Measurements from ENCODE around the gene AMFR. TPM values are rescaled to one million over a fixed set of nuclear protein-coding genes. Genes with fewer than 3 reads are reported as not detected.

The AMFR gene
- total and polyA plus RNA-seq, 2 of the 8 experiments (the other 6 are each of a cell fraction or from before 2014, with no cell fraction given), result 18.6 to 21.7 TPM

DNA sequence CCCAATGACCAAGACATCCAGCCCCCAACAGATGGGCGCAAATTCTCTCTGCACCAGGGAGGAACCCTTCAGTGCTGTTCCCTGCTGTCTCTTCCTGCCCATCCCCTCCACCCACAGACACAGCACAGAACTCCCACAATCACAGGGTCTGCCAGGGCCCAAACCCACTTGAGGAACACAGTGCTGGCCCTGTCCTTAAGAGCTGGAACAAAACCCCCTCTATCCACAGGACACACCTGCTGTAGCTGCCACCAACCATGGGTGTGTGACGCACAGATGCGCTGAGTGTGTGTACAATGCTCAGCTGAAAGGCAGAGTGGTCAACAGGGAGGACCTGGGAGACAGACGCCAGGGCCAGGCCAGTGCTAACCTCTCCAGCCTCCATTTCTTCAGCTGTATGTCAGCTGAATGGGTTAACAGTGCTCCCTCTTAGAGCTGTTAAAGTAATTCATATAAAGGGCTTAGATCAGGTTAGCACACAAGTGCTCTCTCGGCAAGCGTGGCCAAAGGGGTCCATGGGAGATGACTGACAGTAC lies 62.1 kb downstream of the AMFR start:
- no peak overlapping the region for H2BK5ac ChIP-seq (ENCODE audit: low read depth, low read length)
- FAIRE-seq, result no peak
- no peaks in the 10 kb centered on the region for H3K79me2 ChIP-seq (ENCODE audit: control insufficient read depth in 1 of 2, insufficient read depth in 2 of 2, low read length in 2 of 2)
- no peak overlapping the region for H3K9ac ChIP-seq (replicated peaks in 1 of 4; ENCODE audit: extremely low read depth in 1 of 4, low read depth in 3 of 4, low read length in 3 of 4)
- no peaks in the 10 kb centered on the region for H3K23me2 ChIP-seq (ENCODE audit: low read depth, low read length)
- H2AK5ac ChIP-seq (ENCODE audit: low read depth, low read length), result no peak overlapping the region
- ChIA-PET CTCF (ENCODE audit: partially characterized antibody) (interaction anchor here (1.0 kb wide), 1 partner anchor 321 kb away, joined by 4 read pairs; no protein-coding TSS in a partner anchor), POLR2A (ENCODE audit: partially characterized antibody) (no interaction called here)
- H3K4me3 ChIP-seq (ENCODE audit: extremely low read depth in 1 of 4, insufficient read depth in 2 of 4, low read depth in 3 of 4, low read length in 4 of 4), result no peak overlapping the region
- no peak overlapping the region for H3K14ac ChIP-seq (ENCODE audit: insufficient read length)
- H2BK15ac ChIP-seq (ENCODE audit: low read length), result no peak overlapping the region
- no peaks in the 10 kb centered on the region for H3K27me3 ChIP-seq (replicated peaks in 1 of 4; ENCODE audit: control insufficient read depth in 3 of 4, extremely low read depth in 1 of 4, insufficient read depth in 3 of 4, low read length in 3 of 4)
- no peak overlapping the region for H3K27ac ChIP-seq (ENCODE audit: low read depth, low read length)
- no peak overlapping the region for H4K8ac ChIP-seq (ENCODE audit: extremely low read depth, insufficient read depth, low read length)
- WGBS, 2 experiments (ENCODE audit: extremely low coverage in 1 of 2, insufficient coverage in 1 of 2, insufficient read length in 1 of 2, insufficient replicate concordance in 2 of 2, low coverage in 1 of 2, low lambda C conversion rate in 2 of 2, missing lambda C conversion rate in 1 of 2), result 95% methylated on average over 6 of the region's 6 CpGs; no CpG with 5 or more reads in 1 of the 2 experiments
- H3K4me1 ChIP-seq (replicated peaks in 1 of 4; ENCODE audit: control insufficient read depth in 3 of 4, insufficient read depth in 4 of 4, low read length in 3 of 4), result 0 out of 7 replicates have a peak, but pooled peaks cover 0 to under 1% (median 0%) of the 10 kb centered on the region in 4 experiments
- H4K20me1 ChIP-seq (replicated peaks in 1 of 2; ENCODE audit: control insufficient read depth in 1 of 2, insufficient read depth in 2 of 2, low read length in 2 of 2), result no peaks in the 10 kb centered on the region
- no peaks in the 10 kb centered on the region for H3K79me1 ChIP-seq (ENCODE audit: low read depth, low read length)
- no peak overlapping the region for H2BK12ac ChIP-seq (ENCODE audit: low read depth, low read length)
- no peak overlapping the region for H2BK120ac ChIP-seq (replicated peaks; ENCODE audit: low read depth, low read length)
- H3K4me2 ChIP-seq (ENCODE audit: insufficient read depth in 1 of 2, low read depth in 2 of 2, low read length in 2 of 2), result no peak overlapping the region
- no peak overlapping the region for H4K5ac ChIP-seq (ENCODE audit: insufficient read length, low read depth, low read length)
- H3K9me3 ChIP-seq (ENCODE audit: insufficient read depth in 2 of 2, low read depth in 1 of 2, low read length in 1 of 2), result no peaks in the 10 kb centered on the region
- no peak for DNase-seq (ENCODE audit: low read depth in 1 of 2, low spot score in 2 of 2)
- peaks cover 0 to 3% (median 0%) of the 10 kb centered on the region in 4 experiments; a peak in 3 of 8 replicates for H3K36me3 ChIP-seq (ENCODE audit: control insufficient read depth in 2 of 4, insufficient read depth in 4 of 4, low read length in 3 of 4)
- H3K18ac ChIP-seq (ENCODE audit: extremely low read depth, low read length), result no peak overlapping the region
- no peak overlapping the region for H3K4ac ChIP-seq (replicated peaks; ENCODE audit: insufficient read length, low read depth, low read length)
- no peak overlapping the region for H3K56ac ChIP-seq (replicated peaks; ENCODE audit: insufficient read length, low read depth, low read length)
- no peak overlapping the region for H3K23ac ChIP-seq (ENCODE audit: insufficient read length)
- no peak overlapping the region for H2AFZ ChIP-seq (ENCODE audit: low read length)
- no peak overlapping the region for H2BK20ac ChIP-seq (ENCODE audit: low read length)
- H4K91ac ChIP-seq (replicated peaks; ENCODE audit: insufficient read length, low read length), result no peak overlapping the region
- TF ChIP-seq SIX5 (IDR thresholded peaks at IDR 0.05; ENCODE audit: low read depth, low read length), result no peak
- TF ChIP-seq ATF3 (IDR thresholded peaks at IDR 0.05; ENCODE audit: insufficient read depth, low read depth, low read length), result no peak
- TF ChIP-seq CREB1 (IDR thresholded peaks at IDR 0.05), result no peak
- no peak for TF ChIP-seq CTCF (IDR thresholded peaks at IDR 0.05; ENCODE audit: control extremely low read depth in 1 of 3, insufficient read depth in 1 of 3, low read depth in 1 of 3, low read length in 3 of 3)
- no peak for TF ChIP-seq EP300 (IDR thresholded peaks at IDR 0.05; ENCODE audit: borderline replicate concordance in 1 of 2, low read depth in 2 of 2, low read length in 2 of 2)
- TF ChIP-seq NRF1 (IDR thresholded peaks at IDR 0.05; ENCODE audit: low read depth, low read length), result no peak
- no peak for TF ChIP-seq CBX5 (IDR thresholded peaks at IDR 0.05; ENCODE audit: low read depth, low read length)
- no peak for TF ChIP-seq CHD1 (IDR thresholded peaks at IDR 0.05; ENCODE audit: low read depth, low read length)
- no peak for TF ChIP-seq POLR2AphosphoS5 (IDR thresholded peaks at IDR 0.05; ENCODE audit: low read depth, low read length)
- no peak for TF ChIP-seq GTF2F1 (IDR thresholded peaks at IDR 0.05; ENCODE audit: borderline replicate concordance, low read depth, low read length)
- no peak for TF ChIP-seq SUZ12 (IDR thresholded peaks at IDR 0.05; ENCODE audit: low read length)
